Kidney (tissue), 14 donors: Measurements from ENCODE around the gene DHX40. TPM values are rescaled to one million over a fixed set of nuclear protein-coding genes. Genes with fewer than 3 reads are reported as not detected.

Source experiments
- DNase-seq, 5 donors: peaks; one replicate each; pipeline ENCODE4 v3.0.0-alpha.2; 2013 to 2020
- FAIRE-seq: peaks from 2 replicates; lab custom pipeline; 2012; peaks lifted over from hg19 to GRCh38; lab: Jason Lieb, UNC
- H3K27ac ChIP-seq, 2 donors: one replicate each; pipeline ENCODE4 v1.7.0; 2013; ENCODE audit warnings: low read depth in 2 of 2, low read length in 2 of 2, inconsistent platforms in 1 of 2
- H3K27me3 ChIP-seq: one replicate; pipeline ENCODE4 v1.7.1; 2013; ENCODE audit warnings: low read length, inconsistent platforms; ENCODE audit not compliant: control insufficient read depth, insufficient read depth
- H3K36me3 ChIP-seq, 3 donors: one replicate each; pipeline versions ENCODE4 v1.7.0 to v1.7.1; 2013; ENCODE audit warnings: low read length in 3 of 3, control low read depth in 1 of 3, inconsistent platforms in 1 of 3; ENCODE audit not compliant: insufficient read depth in 3 of 3, control insufficient read depth in 2 of 3
- H3K4me1 ChIP-seq, 3 donors: one replicate each; pipeline versions ENCODE4 v1.7.0 to v1.7.1; 2013; ENCODE audit warnings: low read length in 3 of 3, inconsistent platforms in 1 of 3, low read depth in 1 of 3; ENCODE audit not compliant: control insufficient read depth in 2 of 3, insufficient read depth in 2 of 3
- H3K4me3 ChIP-seq, 3 donors: one replicate each; pipeline versions ENCODE4 v1.7.0 to v1.8.1; 2013; ENCODE audit warnings: low read length in 3 of 3, control low read depth in 1 of 3, inconsistent platforms in 1 of 3
- H3K9ac ChIP-seq, 3 donors: one replicate each; pipeline versions ENCODE4 v1.7.0 to v1.7.1; 2013; ENCODE audit warnings: low read length in 3 of 3, control low read depth in 1 of 3, inconsistent platforms in 1 of 3
- H3K9me3 ChIP-seq, 3 donors: one replicate each; pipeline versions ENCODE4 v1.7.0 to v1.7.1; 2013; ENCODE audit warnings: low read length in 3 of 3, control low read depth in 1 of 3, inconsistent platforms in 1 of 3; ENCODE audit not compliant: control insufficient read depth in 2 of 3, insufficient read depth in 1 of 3
- CTCF ChIP-seq: IDR thresholded peaks from 3 replicates; pipeline ENCODE4 v1.5.1; 2012; ENCODE audit warnings: mild to moderate bottlenecking, moderate library complexity, borderline replicate concordance; ENCODE audit not compliant: insufficient read depth; ENCODE audit errors: extremely low read depth
- intact Hi-C: fragments of 100-400 bp; cut with DNase I; formaldehyde crosslinking; loops from one replicate; pipeline ENCODE4 v1.11.1; 2022
- polyA plus RNA-seq: library from polyadenylated mRNA; stranded (reverse); fragments of 350-450 nt; fragmentation: Illumina TruSeq; extraction: RNeasy Lipid Tissue Mini Kit (QIAGEN cat#74804); gene quantifications from one replicate; pipeline ENCODE4 v1.2.3, GENCODE V29; 2014; ENCODE audit warnings: low read depth, low replicate concordance; ENCODE audit not compliant: insufficient read depth
- total RNA-seq: library from RNA; stranded (reverse); fragmentation: NEBNext Ultra II Directional; extraction: Animal tissue kit (Norgen Biotek cat#: 25700); gene quantifications from one replicate; pipeline ENCODE4 v1.2.1, GENCODE V29; 2021
- donor health status: control.
- donor health status: control.
- donor health status: control.
- donor health status: control.
- donor health status: control.
- donor health status: DM: yes; HTN: yes; CAD: no.
- donor health status: Normal renal cell carcinoma (clear cell type).

The DHX40 gene
- total and polyA plus RNA-seq, 2 donors from 2014 or later: 23.8 to 41.4 TPM

- Histone ChIP-seq H3K27ac (no peak overlapping the region), H3K9ac (no peak overlapping the region), H3K36me3 (no peaks in the 10 kb centered on the region), H3K4me1 (no peaks in the 10 kb centered on the region), H3K9me3 (no peaks in the 10 kb centered on the region), H3K27me3 (no peaks in the 10 kb centered on the region), H3K4me3 (no peak overlapping the region)
- TF ChIP-seq CTCF: no peak
- FAIRE-seq (no peak), DNase-seq (no peak)
- intact Hi-C loops: no loop called here
These were observed 31.7 kb upstream of the DHX40 start for GRCh38 chr17:59533694-59534093.

GRCh38 chr17:59534583-59534982, 30.8 kb upstream of the DHX40 start:
- no peak overlapping the region for H3K27ac ChIP-seq
- H3K9me3 ChIP-seq: no peaks in the 10 kb centered on the region
- no peaks in the 10 kb centered on the region for H3K27me3 ChIP-seq
- TF ChIP-seq CTCF: no peak
- H3K36me3 ChIP-seq: no peaks in the 10 kb centered on the region
- FAIRE-seq: no peak
- no peak for DNase-seq
- intact Hi-C loops: no loop called here
- H3K4me1 ChIP-seq: no peaks in the 10 kb centered on the region
- no peak overlapping the region for H3K4me3 ChIP-seq
- no peak overlapping the region for H3K9ac ChIP-seq

DNA sequence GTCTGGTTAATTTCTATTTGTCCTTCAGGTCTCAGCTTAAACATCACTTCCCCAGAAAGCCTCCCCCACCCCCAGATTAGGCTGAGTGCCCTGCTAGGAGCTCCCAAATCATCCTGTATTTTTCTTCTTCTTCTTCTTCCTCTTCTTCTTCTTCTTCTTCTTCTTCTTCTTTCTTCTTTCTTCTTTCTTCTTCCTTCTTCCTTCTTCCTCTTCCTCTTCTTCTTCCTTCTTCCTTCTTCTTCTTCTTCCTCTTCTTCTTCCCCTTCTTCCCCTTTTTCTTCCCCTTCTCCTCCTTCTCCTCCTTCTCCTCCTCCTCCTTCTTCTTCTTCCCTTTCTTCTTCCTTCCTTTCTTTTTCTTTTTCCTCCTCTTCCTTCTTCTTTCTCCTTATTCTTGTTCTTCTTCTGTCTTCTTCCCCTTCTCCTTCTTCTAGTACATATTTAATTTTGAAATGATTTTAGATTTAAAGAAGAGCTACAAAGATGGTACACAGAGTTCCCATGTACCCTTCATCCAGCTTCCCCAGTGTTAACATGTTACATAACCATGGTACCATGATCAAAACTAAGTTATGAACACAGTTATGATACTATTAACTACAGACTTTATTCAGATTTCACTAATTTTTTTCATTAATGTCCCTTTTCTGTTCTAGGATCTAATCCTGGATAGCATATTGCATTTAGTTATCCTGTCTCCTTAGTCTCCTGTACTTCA, 27.1 kb upstream of the DHX40 start:
- no peak overlapping the region for H3K9ac ChIP-seq
- H3K27ac ChIP-seq: no peak overlapping the region
- no peak for TF ChIP-seq CTCF
- no peaks in the 10 kb centered on the region for H3K9me3 ChIP-seq
- H3K4me1 ChIP-seq: no peaks in the 10 kb centered on the region
- H3K27me3 ChIP-seq: no peaks in the 10 kb centered on the region
- no peaks in the 10 kb centered on the region for H3K36me3 ChIP-seq
- H3K4me3 ChIP-seq: no peak overlapping the region
- no peak for DNase-seq
- intact Hi-C loops: no loop called here
- FAIRE-seq: no peak
